HG02759 (cell line): ENCODE measurements around the gene ZNF142.
"Not testable (repeated sequence)": the region's sequence is repeated elsewhere in the genome, so short reads cannot be mapped to it uniquely, and the experiment has no call there.

Experiments used
- ATAC-seq: cut with Tn5 transposase; IDR thresholded peaks from one replicate; pipeline ENCODE4 v1.9.1; 2021; ENCODE audit warnings: mild to moderate bottlenecking, moderate library complexity; ENCODE audit not compliant: unreplicated experiment

The ZNF142 gene, protein sequence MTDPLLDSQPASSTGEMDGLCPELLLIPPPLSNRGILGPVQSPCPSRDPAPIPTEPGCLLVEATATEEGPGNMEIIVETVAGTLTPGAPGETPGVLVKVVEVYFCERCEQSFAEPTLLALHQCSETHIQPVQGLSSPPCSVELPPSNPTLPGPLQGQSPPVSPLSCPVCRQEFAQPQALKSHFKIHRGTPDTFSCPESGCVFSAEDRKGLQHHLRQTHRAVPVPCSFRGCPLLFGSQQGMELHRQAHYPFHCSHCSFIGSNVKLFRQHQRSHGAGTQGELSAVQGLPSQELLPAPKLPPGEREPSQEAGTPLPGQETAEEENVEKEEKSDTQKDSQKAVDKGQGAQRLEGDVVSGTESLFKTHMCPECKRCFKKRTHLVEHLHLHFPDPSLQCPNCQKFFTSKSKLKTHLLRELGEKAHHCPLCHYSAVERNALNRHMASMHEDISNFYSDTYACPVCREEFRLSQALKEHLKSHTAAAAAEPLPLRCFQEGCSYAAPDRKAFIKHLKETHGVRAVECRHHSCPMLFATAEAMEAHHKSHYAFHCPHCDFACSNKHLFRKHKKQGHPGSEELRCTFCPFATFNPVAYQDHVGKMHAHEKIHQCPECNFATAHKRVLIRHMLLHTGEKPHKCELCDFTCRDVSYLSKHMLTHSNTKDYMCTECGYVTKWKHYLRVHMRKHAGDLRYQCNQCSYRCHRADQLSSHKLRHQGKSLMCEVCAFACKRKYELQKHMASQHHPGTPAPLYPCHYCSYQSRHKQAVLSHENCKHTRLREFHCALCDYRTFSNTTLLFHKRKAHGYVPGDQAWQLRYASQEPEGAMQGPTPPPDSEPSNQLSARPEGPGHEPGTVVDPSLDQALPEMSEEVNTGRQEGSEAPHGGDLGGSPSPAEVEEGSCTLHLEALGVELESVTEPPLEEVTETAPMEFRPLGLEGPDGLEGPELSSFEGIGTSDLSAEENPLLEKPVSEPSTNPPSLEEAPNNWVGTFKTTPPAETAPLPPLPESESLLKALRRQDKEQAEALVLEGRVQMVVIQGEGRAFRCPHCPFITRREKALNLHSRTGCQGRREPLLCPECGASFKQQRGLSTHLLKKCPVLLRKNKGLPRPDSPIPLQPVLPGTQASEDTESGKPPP (N-terminal part only)

DNA sequence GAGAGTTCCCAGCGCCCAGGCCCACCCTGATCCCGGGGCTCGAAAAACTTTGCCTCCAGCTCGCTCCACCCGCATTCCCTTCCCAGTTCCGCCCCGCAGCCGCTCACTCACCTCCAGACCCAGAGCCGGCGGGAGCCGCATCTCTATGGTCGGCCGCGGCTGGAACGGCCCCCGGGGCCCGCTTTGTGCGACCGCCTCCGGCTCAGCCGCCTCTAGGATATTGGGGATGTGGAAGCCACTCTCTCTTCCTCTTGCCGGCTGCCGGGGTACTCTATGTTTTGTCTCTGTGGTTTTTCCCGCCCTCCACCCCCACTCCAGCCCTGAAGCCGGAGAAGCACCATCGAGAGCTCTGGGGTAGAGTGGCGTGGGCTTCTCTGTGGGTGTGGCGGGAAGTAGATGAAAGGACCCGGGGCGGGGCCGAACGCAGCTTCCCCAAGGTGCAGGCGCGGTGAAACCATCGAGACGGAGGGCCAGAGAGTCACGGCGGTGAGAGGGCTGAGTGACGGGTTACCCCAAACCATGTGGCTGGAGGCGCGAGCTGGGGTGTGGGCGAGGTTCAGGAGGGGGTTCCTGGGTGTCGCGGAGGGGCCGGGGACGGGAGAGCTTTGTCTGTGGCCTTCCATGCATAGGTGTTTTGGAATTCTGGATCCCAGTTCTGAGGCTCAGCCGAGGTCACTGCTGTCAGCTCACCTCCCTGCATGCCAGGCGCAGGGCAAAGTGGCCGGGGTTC, at the start of gene ZNF142, which contains the start of gene BCS1L:
TSS of gene ZNF142 (minus strand) at position 366 of the 730 bp plus-strand sequence. CDS start 3,194 bp downstream, outside the sequence.
TSS of gene BCS1L (plus strand) at position 426 of the 730 bp plus-strand sequence. CDS start 1,305 bp downstream, outside the sequence.
- ATAC-seq: peak; percentile 97

DNA sequence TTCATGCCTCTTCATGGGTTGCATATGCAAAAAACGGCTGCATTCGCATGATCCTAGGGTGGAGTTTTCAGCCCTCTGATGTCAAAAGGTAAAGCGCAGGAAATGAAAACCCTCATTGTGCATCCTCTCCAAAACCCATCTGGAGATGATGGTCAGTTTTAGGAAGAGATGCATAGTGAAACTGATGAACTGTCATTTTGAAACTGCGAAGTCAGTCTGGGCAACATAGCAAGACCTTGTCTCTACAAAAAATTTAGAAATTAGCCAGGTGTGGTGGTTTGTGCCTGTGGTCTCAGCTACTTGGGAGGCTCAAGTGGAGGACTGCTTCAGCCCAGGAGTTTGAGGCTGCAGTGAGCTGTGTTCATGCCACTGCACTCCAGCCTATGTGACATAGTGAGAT, 48.7 kb upstream of the ZNF142 start:
- ATAC-seq: peak; percentile 42

DNA sequence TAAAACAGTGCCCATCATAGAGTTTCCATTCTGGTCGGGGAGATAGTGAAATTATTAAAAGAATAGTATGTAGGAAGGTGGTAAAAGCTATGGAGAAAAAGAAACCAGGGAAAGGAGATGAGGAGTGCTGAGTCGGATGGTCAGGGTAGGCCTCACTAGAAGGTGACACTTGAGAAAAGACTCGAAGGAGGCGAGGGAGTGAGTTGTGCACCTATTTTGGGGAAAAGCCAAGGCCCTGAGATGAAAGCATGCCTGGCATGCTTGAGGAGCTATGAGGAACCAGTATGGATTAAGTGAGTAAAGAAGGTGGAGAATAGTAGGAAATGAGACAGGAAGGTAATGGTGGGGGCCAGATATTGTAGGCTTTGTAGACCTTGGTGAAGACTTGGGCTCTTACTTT, 43.9 kb upstream of the ZNF142 start:
- ATAC-seq: no peak

DNA sequence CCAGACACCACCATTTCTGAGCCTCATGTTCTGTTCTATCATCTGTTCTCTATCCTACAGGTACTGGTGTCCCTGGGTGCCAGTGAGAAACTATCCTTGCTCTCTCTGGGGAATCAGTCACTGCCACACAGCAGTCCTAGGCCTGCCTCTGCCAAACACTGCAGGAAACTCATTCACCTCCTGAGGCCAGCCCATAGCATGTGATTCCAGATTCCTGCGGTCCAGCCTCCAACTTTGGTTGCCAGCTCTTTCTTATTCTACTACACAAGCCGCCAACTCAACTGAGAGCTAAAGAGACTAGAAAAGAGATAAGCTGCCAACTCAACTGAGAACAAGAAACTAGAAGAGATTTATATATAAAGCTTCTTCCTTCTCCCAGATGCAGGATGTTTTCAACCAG, 42.4 kb upstream of the ZNF142 start:
- ATAC-seq: no peak

DNA sequence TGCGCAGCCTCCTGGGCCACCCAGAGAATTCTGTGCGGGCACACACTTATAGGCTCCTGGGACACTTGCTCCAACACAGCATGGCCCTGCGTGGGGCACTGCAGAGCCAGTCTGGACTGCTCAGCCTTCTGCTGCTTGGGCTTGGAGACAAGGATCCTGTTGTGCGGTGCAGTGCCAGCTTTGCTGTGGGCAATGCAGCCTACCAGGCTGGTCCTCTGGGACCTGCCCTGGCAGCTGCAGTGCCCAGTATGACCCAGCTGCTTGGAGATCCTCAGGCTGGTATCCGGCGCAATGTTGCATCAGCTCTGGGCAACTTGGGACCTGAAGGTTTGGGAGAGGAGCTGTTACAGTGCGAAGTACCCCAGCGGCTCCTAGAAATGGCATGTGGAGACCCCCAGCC, 39.5 kb upstream of the ZNF142 start:
- ATAC-seq: no peak

DNA sequence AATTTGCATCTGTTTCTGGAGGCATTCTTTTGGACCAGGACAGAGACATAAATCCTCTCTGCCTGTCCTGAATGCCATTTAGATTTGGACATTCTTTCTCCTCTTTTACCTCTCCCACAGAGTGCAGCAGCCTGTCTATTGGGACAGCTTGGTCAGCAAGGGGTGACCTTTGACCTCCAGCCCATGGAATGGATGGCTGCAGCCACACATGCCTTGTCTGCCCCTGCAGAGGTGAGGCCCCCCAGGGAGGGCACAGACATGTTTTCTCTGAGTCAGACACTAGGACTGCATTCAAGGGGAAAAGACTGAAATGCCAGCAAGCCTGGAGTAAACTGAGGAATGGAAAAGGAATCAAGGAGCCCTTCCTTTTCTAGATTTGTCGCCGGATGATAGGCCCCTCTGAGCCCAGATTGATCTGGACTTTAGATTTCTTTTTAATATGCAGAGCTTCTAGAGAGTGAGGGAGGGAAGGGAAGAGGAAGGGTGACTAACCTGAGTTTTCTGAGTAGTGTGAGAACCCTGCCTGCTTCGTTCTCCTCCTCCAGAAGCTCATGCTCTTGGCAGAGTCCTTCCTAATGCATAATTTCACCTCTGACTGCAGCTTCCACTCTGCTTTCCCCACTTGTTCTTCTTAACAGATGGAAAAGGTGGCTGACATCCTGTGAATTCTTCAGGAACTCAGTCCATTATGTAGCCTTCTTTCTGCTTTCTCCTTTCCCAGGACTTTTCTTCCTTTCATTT, 35.2 kb upstream of the ZNF142 start:
- ATAC-seq: no peak

DNA sequence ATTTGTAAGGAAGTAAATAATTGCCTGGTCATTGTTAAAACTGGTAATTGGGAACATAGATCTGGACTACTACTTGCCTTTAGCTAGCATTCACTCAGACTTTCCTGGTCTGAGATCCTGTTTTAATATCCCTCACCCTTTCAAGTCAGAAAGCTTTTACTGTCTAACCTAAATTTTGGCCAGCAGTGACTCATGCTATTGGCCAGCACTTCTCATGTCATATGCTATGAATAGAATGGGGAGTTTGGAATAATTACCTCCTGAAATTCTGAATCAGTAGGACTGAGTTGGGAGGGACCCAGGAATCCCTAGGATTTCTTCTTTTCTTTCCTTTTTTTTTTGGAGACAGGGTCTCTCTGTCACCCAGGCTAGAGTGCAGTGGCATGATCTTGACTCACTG, 31.8 kb upstream of the ZNF142 start:
- ATAC-seq: no peak

DNA sequence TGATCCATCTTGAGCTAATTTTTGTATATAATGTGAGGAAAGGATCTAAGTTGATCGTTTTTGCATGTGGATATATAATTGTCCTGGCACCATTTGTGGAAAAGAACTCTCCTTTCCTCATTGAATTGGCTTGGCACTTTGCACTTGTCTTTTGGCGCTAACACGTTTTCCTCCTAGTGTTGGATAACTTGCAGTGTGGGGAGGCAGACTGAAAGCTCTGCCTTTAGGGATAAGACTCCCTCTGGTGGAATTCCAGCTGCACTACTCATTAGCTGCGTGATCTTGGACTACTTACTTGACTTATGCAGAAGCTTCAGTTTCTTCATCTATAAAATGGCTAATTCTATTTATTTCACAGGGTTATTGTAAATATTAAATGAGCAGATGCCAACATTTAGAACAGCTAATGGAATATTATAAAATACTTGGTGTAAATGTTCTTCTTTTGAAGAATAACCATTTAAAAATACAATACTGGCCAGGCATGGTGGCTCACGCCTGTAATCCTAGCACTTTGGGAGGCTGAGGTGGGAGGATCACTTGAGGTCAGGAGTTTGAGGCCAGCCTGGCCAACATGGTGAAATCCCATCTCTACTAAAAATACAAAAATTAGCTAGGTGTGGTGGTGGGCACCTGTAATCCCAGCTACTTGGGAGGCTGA, 28.1 kb upstream of the ZNF142 start:
- ATAC-seq: not testable (repeated sequence)

DNA sequence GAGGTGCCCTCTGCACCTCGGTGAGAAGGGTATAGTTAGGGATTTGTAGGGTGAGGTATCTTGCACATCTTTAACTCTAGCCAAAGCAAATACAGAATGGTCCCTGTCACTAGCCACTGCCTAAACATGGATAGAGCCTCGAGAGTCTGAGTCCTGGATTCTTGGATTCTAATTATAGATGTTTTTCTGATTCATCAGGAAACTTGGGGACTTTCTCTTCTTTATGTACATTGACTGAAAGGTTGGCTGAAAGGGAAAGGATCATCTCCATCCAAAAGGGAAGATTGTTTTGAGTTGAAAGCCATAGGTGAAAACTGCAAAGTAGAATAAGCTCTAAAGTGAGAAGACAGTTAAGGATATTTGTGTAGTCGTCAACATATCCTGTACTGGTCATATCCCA, 20.6 kb upstream of the ZNF142 start:
- ATAC-seq: no peak

DNA sequence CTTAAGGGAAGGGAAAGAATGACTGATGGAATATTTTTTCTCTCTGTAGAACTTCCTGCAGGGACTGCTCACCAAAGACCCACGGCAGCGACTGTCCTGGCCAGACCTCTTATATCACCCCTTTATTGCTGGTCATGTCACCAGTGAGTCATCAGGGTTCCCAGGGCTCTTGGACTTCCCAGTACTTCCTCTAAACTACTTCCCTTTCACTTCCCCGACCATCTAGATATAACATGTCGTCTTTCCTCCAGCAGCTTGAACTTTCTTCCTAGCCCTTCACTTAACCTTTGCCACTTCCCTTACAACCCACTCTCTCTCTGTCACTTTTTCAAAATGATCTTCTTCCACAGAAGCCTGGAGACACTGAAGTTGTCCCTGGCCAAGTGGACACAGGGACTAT, 19.7 kb upstream of the ZNF142 start:
- no peak for ATAC-seq

DNA sequence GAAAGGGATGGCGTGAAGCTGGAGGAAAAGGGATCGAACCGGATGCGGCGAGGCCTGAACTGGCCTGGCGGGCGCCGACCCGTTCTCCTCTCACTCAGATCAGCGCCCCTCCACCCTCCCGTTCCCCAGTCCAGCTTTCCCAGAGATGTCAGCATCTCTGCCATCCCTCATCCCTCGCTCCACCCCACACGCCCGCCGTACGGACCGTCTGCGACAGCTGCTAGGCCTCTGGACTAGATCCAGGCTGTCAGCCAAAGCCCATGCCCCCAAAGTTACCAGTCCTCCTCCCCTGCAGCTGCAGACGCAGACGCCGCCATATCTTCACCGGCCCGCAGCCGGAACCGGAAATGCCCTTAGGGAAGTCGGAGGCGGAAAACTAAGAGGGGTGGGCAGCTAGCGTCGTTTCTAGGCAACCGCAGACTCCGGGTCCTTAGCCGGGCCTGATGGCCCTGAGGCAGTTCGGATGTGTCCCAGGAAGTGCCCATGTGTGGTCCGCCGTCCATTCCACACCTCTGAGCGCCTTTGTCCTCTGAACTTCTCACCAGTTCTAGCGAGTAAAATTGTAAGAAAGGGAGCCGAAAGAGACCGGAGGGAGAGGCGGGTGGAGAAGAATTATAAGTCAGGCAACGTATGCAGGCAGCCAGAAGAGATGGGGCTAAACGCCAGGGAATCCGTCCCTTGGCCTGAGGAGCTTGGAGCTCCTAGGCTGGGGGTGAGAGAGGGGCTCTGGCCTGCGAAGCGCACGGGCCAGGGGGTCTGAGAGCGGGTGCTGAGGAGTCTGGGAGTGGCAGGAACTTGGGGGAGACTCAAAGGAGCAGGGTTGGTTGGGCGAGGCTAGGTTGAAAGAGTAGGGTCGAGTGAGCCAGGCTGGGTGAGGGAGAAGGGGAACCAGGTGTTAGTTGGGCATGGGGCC, 12.5 kb upstream of the ZNF142 start, which contains the start of the genes RNF25 and STK36:
TSS of gene RNF25 (minus strand) at position 349 of the 913 bp plus-strand sequence. CDS start at position 317, 32 bp downstream.
TSS of gene STK36 (plus strand) at position 433 of the 913 bp plus-strand sequence. CDS start 744 bp downstream, outside the sequence.
- peak; percentile 97 for ATAC-seq

DNA sequence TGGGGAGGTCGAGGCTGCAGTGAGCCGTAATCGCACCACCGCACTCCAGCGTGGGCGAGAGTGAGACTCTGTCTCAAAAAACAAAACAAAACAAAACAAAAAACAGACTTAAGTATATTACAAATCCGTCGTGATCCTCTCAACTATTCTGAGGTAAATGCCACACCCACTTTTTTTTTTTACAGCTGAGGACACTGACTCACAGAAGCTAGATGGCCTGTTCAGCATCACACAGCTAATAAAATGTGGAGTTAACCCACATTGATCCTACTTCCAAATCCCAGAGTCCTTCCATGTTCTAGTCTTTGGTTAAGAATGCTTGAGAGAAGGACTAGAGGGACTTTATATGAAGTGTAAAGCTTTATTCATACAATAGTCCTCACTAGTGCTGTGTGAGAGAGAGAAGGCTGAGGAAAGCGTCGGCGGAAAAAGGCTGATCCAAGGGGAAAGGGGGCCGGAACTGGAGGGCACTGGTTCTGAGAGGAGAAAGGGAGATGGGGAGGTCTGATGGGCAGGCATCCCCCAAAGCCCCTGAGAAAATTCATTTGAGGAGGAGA, 11.8 kb upstream of the ZNF142 start:
- no peak for ATAC-seq

DNA sequence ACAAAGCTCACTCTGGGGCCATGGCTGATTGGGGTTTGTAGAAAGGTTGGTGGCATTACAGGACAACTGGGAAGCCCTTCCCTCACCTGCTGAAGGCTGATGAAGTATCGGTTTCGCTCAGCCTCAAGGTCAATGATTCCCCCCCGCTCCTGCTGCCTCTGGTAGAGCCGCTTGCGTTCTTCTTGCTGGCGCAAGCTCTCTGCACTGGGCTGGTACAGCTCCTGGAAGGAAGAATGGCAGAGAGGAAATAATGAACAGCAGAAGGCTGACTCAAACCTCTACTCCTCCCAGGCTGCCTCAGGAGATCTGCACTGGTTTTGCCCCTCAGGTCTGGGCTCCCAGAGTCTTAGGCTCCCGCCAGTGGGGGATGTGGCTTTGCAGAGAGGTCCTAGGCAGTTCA, 5.2 kb upstream of the ZNF142 start:
- no peak for ATAC-seq

DNA sequence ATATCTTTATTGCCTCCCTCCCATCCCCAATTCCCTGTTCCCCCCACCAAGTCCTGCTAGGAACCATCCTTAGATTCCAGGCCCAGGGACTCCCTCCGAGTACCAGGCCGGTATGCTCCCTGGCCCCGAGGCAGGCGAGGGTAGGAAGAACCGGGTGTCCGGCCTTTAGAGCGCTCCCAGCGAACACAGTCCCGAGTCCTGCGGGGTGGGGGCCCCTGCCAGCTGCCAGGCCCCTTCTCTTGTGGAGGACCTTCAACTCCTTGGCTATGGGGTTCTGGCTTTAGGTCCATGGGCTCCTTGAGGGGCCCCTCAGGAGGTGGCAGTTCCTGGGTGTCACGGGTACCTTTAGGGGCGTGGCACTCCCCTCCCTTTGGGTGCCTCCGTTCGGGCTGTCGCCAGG, 4.5 kb upstream of the ZNF142 start:
- no peak for ATAC-seq

DNA sequence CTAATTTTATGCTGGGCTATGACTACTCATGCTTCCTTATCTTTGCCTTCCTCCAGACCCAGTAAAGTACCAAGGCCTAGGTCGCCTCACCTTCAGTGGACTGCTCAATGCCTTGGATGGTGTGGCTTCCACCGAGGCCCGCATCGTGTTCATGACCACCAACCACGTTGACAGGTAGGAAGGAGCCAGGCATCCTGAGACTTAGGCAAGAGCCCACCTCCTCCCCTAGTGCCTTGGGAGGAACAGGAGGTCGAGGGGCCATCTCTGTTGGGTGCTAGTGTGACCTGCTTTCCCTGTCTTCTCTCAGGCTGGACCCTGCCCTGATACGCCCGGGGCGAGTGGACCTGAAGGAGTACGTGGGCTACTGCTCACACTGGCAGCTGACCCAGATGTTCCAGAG, 3.4 kb upstream of the ZNF142 start:
- ATAC-seq: no peak

DNA sequence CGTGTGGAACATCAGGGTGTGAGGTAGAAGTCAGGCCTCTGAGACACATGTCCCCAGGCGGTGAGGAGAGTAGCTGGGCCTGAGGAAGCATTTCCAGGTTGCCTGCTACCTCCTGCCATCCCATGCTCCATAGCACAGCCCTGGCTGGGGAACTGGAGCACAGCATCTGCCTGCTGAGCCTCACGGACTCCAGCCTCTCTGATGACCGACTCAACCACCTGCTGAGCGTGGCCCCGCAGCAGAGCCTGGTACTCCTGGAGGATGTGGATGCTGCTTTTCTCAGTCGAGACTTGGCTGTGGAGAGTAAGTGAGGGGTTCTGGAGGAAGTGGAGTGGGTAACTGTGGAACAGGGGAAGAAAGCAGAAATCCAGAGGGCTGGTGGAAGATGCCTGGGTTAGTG, 3.0 kb upstream of the ZNF142 start:
- no peak for ATAC-seq

DNA sequence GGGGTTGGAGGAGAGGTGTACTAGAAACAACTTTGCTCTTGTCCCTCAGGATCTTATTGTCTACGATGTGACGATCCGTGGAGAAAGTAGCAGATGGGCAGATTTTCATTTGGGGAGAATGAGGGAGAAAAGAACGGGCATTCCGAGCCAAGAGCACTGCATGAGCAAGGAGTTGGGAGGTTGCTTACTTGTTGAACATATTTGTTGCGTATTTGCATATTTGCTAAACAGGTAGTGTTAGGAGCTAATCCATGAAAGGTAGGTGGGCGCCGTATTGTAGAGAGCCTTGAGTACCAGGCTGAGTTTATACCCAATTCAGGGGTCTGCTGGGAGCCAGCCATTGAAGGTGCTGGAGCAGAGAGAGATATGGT, 550 bp upstream of the ZNF142 start:
- no peak for ATAC-seq
